GM21786 (cell line): ENCODE data around the gene CASP2.

Source experiments
- ATAC-seq: cut with Tn5 transposase; IDR thresholded peaks from one replicate; pipeline ENCODE4 v1.9.1; 2021; ENCODE audit not compliant: unreplicated experiment

The CASP2 gene

GRCh38 chr7:143287935-143288826 is at the start of gene CASP2:
Gene CASP2 (plus strand): TSS chr7:143288351. CDS start chr7:143288456, 105 bp downstream.
- peak; percentile 85 for ATAC-seq

- ATAC-seq, result no peak
Observed at GRCh38 chr7:143239813-143240212, 48.3 kb upstream of the CASP2 start.

GRCh38 chr7:143240291-143241168 is 47.6 kb upstream of the CASP2 start:
- peak; percentile 92 for ATAC-seq

- no peak for ATAC-seq
Observed at GRCh38 chr7:143242306-143242705, 45.8 kb upstream of the CASP2 start.

- ATAC-seq, result no peak
Observed at GRCh38 chr7:143243111-143243510, 45.0 kb upstream of the CASP2 start.

GRCh38 chr7:143243614-143244013 is 44.5 kb upstream of the CASP2 start:
- no peak for ATAC-seq

GRCh38 chr7:143244321-143244720 is 43.8 kb upstream of the CASP2 start:
- ATAC-seq, result no peak

- no peak for ATAC-seq
Observed at GRCh38 chr7:143245123-143245522, 43.0 kb upstream of the CASP2 start.

GRCh38 chr7:143247372-143247771 is 40.8 kb upstream of the CASP2 start:
- no peak for ATAC-seq

- no peak for ATAC-seq
Observed at GRCh38 chr7:143248761-143249354, 39.3 kb upstream of the CASP2 start.

GRCh38 chr7:143250199-143250598 is 38.0 kb upstream of the CASP2 start:
- ATAC-seq, result no peak

- ATAC-seq, result no peak
Observed at GRCh38 chr7:143250822-143251221, 37.3 kb upstream of the CASP2 start.

GRCh38 chr7:143252006-143252405 is 36.1 kb upstream of the CASP2 start:
- ATAC-seq, result no peak

GRCh38 chr7:143255564-143255963 is 32.6 kb upstream of the CASP2 start:
- ATAC-seq, result no peak

GRCh38 chr7:143256325-143256724 is 31.8 kb upstream of the CASP2 start:
- ATAC-seq, result no peak

GRCh38 chr7:143256932-143257331 is 31.2 kb upstream of the CASP2 start:
- peak; percentile 75 for ATAC-seq

- no peak for ATAC-seq
Observed at GRCh38 chr7:143257501-143257900, 30.6 kb upstream of the CASP2 start.

- peak; percentile 23 for ATAC-seq
Observed at GRCh38 chr7:143258831-143259230, 29.3 kb upstream of the CASP2 start.

GRCh38 chr7:143259765-143260164 is 28.4 kb upstream of the CASP2 start:
- no peak for ATAC-seq

GRCh38 chr7:143261901-143262300 is 26.2 kb upstream of the CASP2 start:
- no peak for ATAC-seq
